H1 (cell line): Measurements from ENCODE around the gene TMEM131L. TPM values are rescaled to one million over a fixed set of nuclear protein-coding genes. Genes with fewer than 3 reads are reported as not detected.

ENCODE experiments used
- CTCF ChIA-PET: fragments of 300-600 bp; sonication (Branson Sonifier 250); formaldehyde crosslinking; loops from one replicate; lab custom pipeline; 2021; ENCODE audit not compliant: partially characterized antibody; lab: Charles Lee
- POLR2A ChIA-PET: fragments of 300-600 bp; sonication (Branson Sonifier 250); formaldehyde crosslinking; loops from one replicate; lab custom pipeline; 2021; ENCODE audit warnings: inconsistent platforms; ENCODE audit not compliant: partially characterized antibody; lab: Charles Lee
- DNase-seq, 2 experiments: peaks; one replicate each; pipeline versions ENCODE4 v3.0.0 to v3.0.0-alpha.2; 2010 to 2022; ENCODE audit warnings: low spot score in 2 of 2, low read depth in 1 of 2, mixed read lengths in 1 of 2
- FAIRE-seq: peaks from 2 replicates; lab custom pipeline; 2011; peaks lifted over from hg19 to GRCh38; lab: Jason Lieb, UNC
- H2AFZ ChIP-seq: 2 replicates; pipeline ENCODE4 v1.8.1; 2012; ENCODE audit warnings: low read length, inconsistent platforms
- H2AK5ac ChIP-seq: 2 replicates; pipeline ENCODE4 v1.6.1; 2013; ENCODE audit warnings: low read depth, low read length
- H2BK120ac ChIP-seq: replicated peaks from 2 replicates; pipeline ENCODE3; 2013; ENCODE audit warnings: low read depth, low read length, inconsistent platforms
- H2BK12ac ChIP-seq: 2 replicates; pipeline ENCODE4 v1.6.1; 2013; ENCODE audit warnings: low read depth, low read length
- H2BK15ac ChIP-seq: 2 replicates; pipeline ENCODE4 v1.6.1; 2013; ENCODE audit warnings: low read length
- H2BK20ac ChIP-seq: 2 replicates; pipeline ENCODE4 v1.6.1; 2013; ENCODE audit warnings: low read length
- H2BK5ac ChIP-seq: 2 replicates; pipeline ENCODE4 v1.6.1; 2013; ENCODE audit warnings: low read depth, low read length
- H3K14ac ChIP-seq: 2 replicates; pipeline ENCODE4 v1.6.1; 2013; ENCODE audit warnings: inconsistent platforms; ENCODE audit not compliant: insufficient read length
- H3K18ac ChIP-seq: 2 replicates; pipeline ENCODE4 v1.6.1; 2013; ENCODE audit warnings: low read length; ENCODE audit errors: extremely low read depth
- H3K23ac ChIP-seq: 2 replicates; pipeline ENCODE4 v1.6.1; 2013; ENCODE audit warnings: inconsistent platforms; ENCODE audit not compliant: insufficient read length
- H3K23me2 ChIP-seq: 2 replicates; pipeline ENCODE4 v1.6.1; 2013; ENCODE audit warnings: low read depth, low read length
- H3K27ac ChIP-seq: 2 replicates; pipeline ENCODE4 v1.6.1; 2011; ENCODE audit warnings: low read depth, low read length, inconsistent platforms
- H3K27me3 ChIP-seq, 4 experiments: replicated peaks in 1 of 4; 1 replicate in 1 of 4; 2 replicates in 3 of 4; pipeline versions ENCODE4 v1.6.1 to v1.8.1; 2011 to 2013; ENCODE audit warnings: low read length in 3 of 4, mild to moderate bottlenecking in 3 of 4, inconsistent platforms in 2 of 4, mixed read lengths in 2 of 4, moderate library complexity in 1 of 4; ENCODE audit not compliant: control insufficient read depth in 3 of 4, insufficient read depth in 3 of 4; ENCODE audit errors: extremely low read depth in 1 of 4
- H3K36me3 ChIP-seq, 4 experiments: 2 replicates each; pipeline versions ENCODE4 v1.6.1 to v1.8.1; 2011 to 2013; ENCODE audit warnings: mild to moderate bottlenecking in 4 of 4, low read length in 3 of 4, moderate library complexity in 2 of 4, control low read depth in 1 of 4, inconsistent platforms in 1 of 4; ENCODE audit not compliant: insufficient read depth in 4 of 4, control insufficient read depth in 2 of 4
- H3K4ac ChIP-seq: replicated peaks from 2 replicates; pipeline ENCODE3; 2013; ENCODE audit warnings: low read length, low read depth, mixed read lengths, inconsistent platforms; ENCODE audit not compliant: insufficient read length
- H3K4me1 ChIP-seq, 4 experiments: replicated peaks in 1 of 4; 1 replicate in 1 of 4; 2 replicates in 3 of 4; pipeline versions ENCODE4 v1.6.1 to v1.8.1; 2011 to 2013; ENCODE audit warnings: low read length in 3 of 4, inconsistent platforms in 2 of 4, mixed read lengths in 1 of 4; ENCODE audit not compliant: insufficient read depth in 4 of 4, control insufficient read depth in 3 of 4
- H3K4me2 ChIP-seq, 2 experiments: 2 replicates each; pipeline versions ENCODE4 v1.6.1 to v1.8.1; 2011 to 2013; ENCODE audit warnings: low read depth in 2 of 2, low read length in 2 of 2, control low read depth in 1 of 2, inconsistent platforms in 1 of 2, mild to moderate bottlenecking in 1 of 2; ENCODE audit not compliant: insufficient read depth in 1 of 2
- H3K4me3 ChIP-seq, 4 experiments: fragments of 200-600, 300-600 bp in 1 of 4; sonication (generic), shearing (Covaris generic), sonication (Bioruptor Twin) in 1 of 4; 2 replicates each; pipeline versions ENCODE4 v1.5.1 to v1.8.1; 2011 to 2016; ENCODE audit warnings: low read length in 4 of 4, low read depth in 3 of 4, control low read depth in 2 of 4, inconsistent platforms in 2 of 4, mild to moderate bottlenecking in 2 of 4, mixed read lengths in 1 of 4, moderate library complexity in 1 of 4; ENCODE audit not compliant: insufficient read depth in 2 of 4; ENCODE audit errors: extremely low read depth in 1 of 4
- H3K56ac ChIP-seq: replicated peaks from 2 replicates; pipeline ENCODE3; 2013; ENCODE audit warnings: low read depth, mild to moderate bottlenecking, mixed read lengths, low read length, inconsistent platforms; ENCODE audit not compliant: insufficient read length
- H3K79me1 ChIP-seq: 2 replicates; pipeline ENCODE4 v1.6.1; 2013; ENCODE audit warnings: low read depth, low read length, control low read depth
- H3K79me2 ChIP-seq, 2 experiments: 2 replicates each; pipeline versions ENCODE4 v1.6.1 to v1.8.1; 2012 to 2013; ENCODE audit warnings: low read length in 2 of 2, mild to moderate bottlenecking in 2 of 2, inconsistent platforms in 1 of 2; ENCODE audit not compliant: insufficient read depth in 2 of 2, control insufficient read depth in 1 of 2
- H3K9ac ChIP-seq, 4 experiments: replicated peaks in 1 of 4; 1 replicate in 1 of 4; 2 replicates in 3 of 4; pipeline versions ENCODE4 v1.6.1 to v1.8.1; 2011 to 2013; ENCODE audit warnings: low read depth in 3 of 4, low read length in 3 of 4, control low read depth in 2 of 4, mild to moderate bottlenecking in 2 of 4, moderate library complexity in 2 of 4, inconsistent platforms in 1 of 4; ENCODE audit errors: extremely low read depth in 1 of 4
- H3K9me3 ChIP-seq, 2 experiments: 2 replicates each; pipeline versions ENCODE4 v1.6.1 to v1.8.1; 2012 to 2013; ENCODE audit warnings: mild to moderate bottlenecking in 2 of 2, moderate library complexity in 2 of 2, control low read depth in 1 of 2, inconsistent platforms in 1 of 2, low read depth in 1 of 2, low read length in 1 of 2, mixed read lengths in 1 of 2; ENCODE audit not compliant: insufficient read depth in 2 of 2
- H4K20me1 ChIP-seq, 2 experiments: replicated peaks in 1 of 2; 2 replicates each; pipeline versions ENCODE3 to v1.8.1; 2011 to 2013; ENCODE audit warnings: inconsistent platforms in 2 of 2, low read length in 2 of 2, mild to moderate bottlenecking in 1 of 2; ENCODE audit not compliant: insufficient read depth in 2 of 2, control insufficient read depth in 1 of 2
- H4K5ac ChIP-seq: 2 replicates; pipeline ENCODE4 v1.6.1; 2013; ENCODE audit warnings: low read length, low read depth, mixed read lengths, inconsistent platforms; ENCODE audit not compliant: insufficient read length
- H4K8ac ChIP-seq: 2 replicates; pipeline ENCODE4 v1.8.0; 2013; ENCODE audit warnings: mild to moderate bottlenecking, moderate library complexity, low read length, inconsistent platforms; ENCODE audit not compliant: insufficient read depth; ENCODE audit errors: extremely low read depth
- H4K91ac ChIP-seq: replicated peaks from 2 replicates; pipeline ENCODE3; 2013; ENCODE audit warnings: low read length, mixed read lengths, inconsistent platforms; ENCODE audit not compliant: insufficient read length
- BRCA1 ChIP-seq: IDR thresholded peaks from 2 replicates; pipeline ENCODE4 v1.6.1; 2012; ENCODE audit warnings: low read depth, low read length, improper control_type of control experiment
- CEBPB ChIP-seq: IDR thresholded peaks from 2 replicates; pipeline ENCODE4 v1.6.1; 2012; ENCODE audit warnings: low read depth, low read length
- CTCF ChIP-seq, 3 experiments: IDR thresholded peaks; 1 replicate in 2 of 3; 2 replicates in 1 of 3; pipeline versions ENCODE4 v1.5.1 to v1.6.1; 2011; ENCODE audit warnings: low read length in 3 of 3, mild to moderate bottlenecking in 3 of 3, inconsistent platforms in 2 of 3, low read depth in 1 of 3, moderate library complexity in 1 of 3; ENCODE audit not compliant: insufficient read depth in 1 of 3; ENCODE audit errors: control extremely low read depth in 1 of 3
- EGR1 ChIP-seq: IDR thresholded peaks from 2 replicates; pipeline ENCODE4 v1.6.1; 2011; ENCODE audit warnings: low read depth, low read length, borderline replicate concordance
- HDAC2 ChIP-seq, 2 experiments: fragments of 300-600 bp in 1 of 2; sonication (generic) in 1 of 2; IDR thresholded peaks; 2 replicates each; pipeline ENCODE4 v1.6.1; 2011 to 2012; ENCODE audit warnings: low read depth in 2 of 2, low read length in 2 of 2, mild to moderate bottlenecking in 2 of 2, moderate library complexity in 2 of 2, borderline replicate concordance in 1 of 2, inconsistent platforms in 1 of 2
- JUN ChIP-seq: IDR thresholded peaks from 2 replicates; pipeline ENCODE4 v1.6.1; 2011; ENCODE audit warnings: low read depth, mild to moderate bottlenecking, improper control_type of control experiment, low read length
- KDM1A ChIP-seq: fragments of 200-600, 300-600 bp; sonication (generic); IDR thresholded peaks from 2 replicates; pipeline ENCODE4 v1.7.1; 2016; ENCODE audit warnings: mild to moderate bottlenecking, low read length, borderline replicate concordance
- POLR2AphosphoS5 ChIP-seq: IDR thresholded peaks from 2 replicates; pipeline ENCODE4 v1.6.1; 2011; ENCODE audit warnings: low read depth, low read length
- WGBS, 2 experiments: shearing (Covaris generic) in 1 of 2; methylation state at CpG; one replicate each; pipeline versions ENCODE4 v1.1.6 to v1.1.7; 2013 to 2015; ENCODE audit warnings: low lambda C conversion rate in 2 of 2, mixed read lengths in 2 of 2, inconsistent platforms in 1 of 2, low coverage in 1 of 2, missing lambda C conversion rate in 1 of 2; ENCODE audit not compliant: insufficient replicate concordance in 2 of 2, insufficient coverage in 1 of 2, insufficient read length in 1 of 2; ENCODE audit errors: extremely low coverage in 1 of 2, missing lambda C conversion rate in 1 of 2; 5-methylcytosine and 5-hydroxymethylcytosine counted together
- polyA plus RNA-seq, 7 experiments: library from polyadenylated mRNA; depleted of rRNA in 3 of 7; stranded (reverse) in 5 of 7; unstranded in 2 of 7; fragments of >200 nt in 5 of 7; fragments of 200-250 nt in 2 of 7; gene quantifications; 1 replicate in 5 of 7; 2 replicates in 1 of 7; 4 replicates in 1 of 7; pipeline versions ENCODE4 v1.2.1 to v1.2.3, GENCODE V29; 2011 to 2013; ENCODE audit warnings: missing spikeins in 2 of 7, mixed read lengths in 2 of 7
- total RNA-seq: library from RNA; stranded (reverse); fragmentation: NEBNext Ultra II Directional; extraction: Animal tissue kit (Norgen Biotek cat#: 25700); gene quantifications from 2 replicates; pipeline ENCODE4 v1.2.1, GENCODE V29; 2021
- TF ChIP-seq, protein P1 (sequence below): IDR thresholded peaks from 2 replicates; pipeline ENCODE4 v1.6.1; 2012; ENCODE audit warnings: inconsistent platforms

The TMEM131L gene
- total and polyA plus RNA-seq, 2 of the 8 experiments (the other 6 are each of a cell fraction or from before 2014, with no cell fraction given), result 14.3 to 26.1 TPM

DNA sequence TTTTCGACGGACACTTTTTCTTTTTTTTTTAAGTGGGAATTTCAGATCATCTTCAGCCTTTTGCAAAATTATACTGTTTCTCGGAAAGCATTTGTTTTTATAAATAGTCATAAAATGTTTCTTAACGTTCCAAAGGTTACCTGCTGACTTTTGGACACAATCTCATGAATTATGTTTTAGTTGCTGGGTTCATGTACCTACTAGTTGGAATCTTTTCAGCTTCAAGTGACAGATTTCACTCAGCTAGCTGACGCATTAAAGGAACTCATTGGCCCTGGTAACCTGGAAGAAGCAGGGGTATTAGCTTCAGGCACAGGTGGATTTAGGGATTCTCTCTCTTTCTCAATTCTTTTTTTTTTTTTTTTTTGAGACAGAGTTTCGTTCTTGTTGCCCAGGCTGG lies 66.5 kb downstream of the TMEM131L start:
- no peak for FAIRE-seq
- Histone ChIP-seq H4K5ac (no peak overlapping the region), H3K4me2 (no peak overlapping the region), H2AK5ac (no peak overlapping the region), H3K79me2 (peaks cover 0 to 16% of the 10 kb centered on the region in 2 experiments; a peak in 1 of 4 replicates), H4K8ac (no peak overlapping the region), H2BK20ac (no peak overlapping the region), H2BK15ac (no peak overlapping the region), H3K4ac (no peak overlapping the region), H3K4me1 (peaks cover 8 to 15% (median 14%) of the 10 kb centered on the region in 4 experiments), H3K36me3 (no peaks in the 10 kb centered on the region), H3K23ac (no peak overlapping the region), H3K18ac (no peak overlapping the region), H3K9me3 (no peaks in the 10 kb centered on the region), H4K91ac (no peak overlapping the region), H3K27ac (no peak overlapping the region), H3K27me3 (no peaks in the 10 kb centered on the region), H3K4me3 (no peak overlapping the region), H3K23me2 (no peaks in the 10 kb centered on the region), H2BK120ac (no peak overlapping the region), H2BK12ac (no peak overlapping the region), H4K20me1 (peaks cover 0 to under 1% of the 10 kb centered on the region in 2 experiments), H3K14ac (no peak overlapping the region), H2AFZ (no peak overlapping the region), H3K56ac (no peak overlapping the region), H3K9ac (no peak overlapping the region), H2BK5ac (no peak overlapping the region), H3K79me1 (peaks cover 4% of the 10 kb centered on the region)
- DNase-seq, result no peak
- POLR2A ChIA-PET, result interaction anchor here (1.5 to 4.0 kb wide), 2 partner anchors 10 to 67 kb away, joined by 5 to 15 read pairs; partner anchors contain the start of gene TMEM131L
- 92% methylated on average over 6 of the region's 6 CpGs; no CpG with 5 or more reads in 1 of the 2 experiments for WGBS, 2 experiments
- CTCF ChIA-PET, result interaction anchor here (0.6 to 7.1 kb wide), 4 partner anchors 13 to 189 kb away, joined by 3 to 78 read pairs (median 3); no protein-coding TSS in a partner anchor
- TF ChIP-seq POLR2AphosphoS5 (no peak), HDAC2 (IDR thresholded peaks at IDR 0.05; ENCODE audit: borderline replicate concordance in 1 of 2, low read depth in 2 of 2, low read length in 2 of 2) (no peak), BRCA1 (no peak), EGR1 (no peak), CEBPB (no peak), CTCF (IDR thresholded peaks at IDR 0.05; ENCODE audit: control extremely low read depth in 1 of 3, insufficient read depth in 1 of 3, low read depth in 1 of 3, low read length in 3 of 3) (no peak), JUN (no peak), KDM1A (no peak)
- TF ChIP-seq, protein P1, sequence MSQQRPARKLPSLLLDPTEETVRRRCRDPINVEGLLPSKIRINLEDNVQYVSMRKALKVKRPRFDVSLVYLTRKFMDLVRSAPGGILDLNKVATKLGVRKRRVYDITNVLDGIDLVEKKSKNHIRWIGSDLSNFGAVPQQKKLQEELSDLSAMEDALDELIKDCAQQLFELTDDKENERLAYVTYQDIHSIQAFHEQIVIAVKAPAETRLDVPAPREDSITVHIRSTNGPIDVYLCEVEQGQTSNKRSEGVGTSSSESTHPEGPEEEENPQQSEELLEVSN, result no peak
